GM12872 (cell line): ENCODE data around the gene WFDC11.

Experiments used
- TF ChIP-seq, protein P1 (sequence below): IDR thresholded peaks from 3 replicates; pipeline ENCODE4 v1.5.1; 2011; ENCODE audit warnings: low read depth, mild to moderate bottlenecking, low read length, moderate library complexity; ENCODE audit not compliant: insufficient read depth

Gene WFDC11

DNA sequence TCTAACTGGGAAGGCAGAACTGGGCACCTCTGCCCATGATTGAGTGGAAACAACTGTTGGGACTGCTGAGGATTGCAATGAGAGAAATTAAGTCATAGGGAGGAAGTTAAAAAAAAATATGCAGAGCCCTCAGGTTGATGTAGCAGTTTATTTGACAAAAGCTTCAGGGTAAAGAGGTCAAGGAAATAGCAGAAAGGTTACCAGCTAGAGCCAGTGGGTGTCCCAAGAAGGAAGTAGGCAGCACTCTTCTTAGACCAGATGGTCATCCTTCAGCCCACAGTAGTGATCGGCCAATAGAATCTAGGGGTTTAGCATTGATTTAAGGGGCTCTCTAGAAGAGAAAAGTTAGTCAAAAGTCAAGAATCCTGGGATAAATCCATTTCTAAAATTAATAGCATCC is 62.2 kb downstream of the WFDC11 start:
- TF ChIP-seq, protein P1, sequence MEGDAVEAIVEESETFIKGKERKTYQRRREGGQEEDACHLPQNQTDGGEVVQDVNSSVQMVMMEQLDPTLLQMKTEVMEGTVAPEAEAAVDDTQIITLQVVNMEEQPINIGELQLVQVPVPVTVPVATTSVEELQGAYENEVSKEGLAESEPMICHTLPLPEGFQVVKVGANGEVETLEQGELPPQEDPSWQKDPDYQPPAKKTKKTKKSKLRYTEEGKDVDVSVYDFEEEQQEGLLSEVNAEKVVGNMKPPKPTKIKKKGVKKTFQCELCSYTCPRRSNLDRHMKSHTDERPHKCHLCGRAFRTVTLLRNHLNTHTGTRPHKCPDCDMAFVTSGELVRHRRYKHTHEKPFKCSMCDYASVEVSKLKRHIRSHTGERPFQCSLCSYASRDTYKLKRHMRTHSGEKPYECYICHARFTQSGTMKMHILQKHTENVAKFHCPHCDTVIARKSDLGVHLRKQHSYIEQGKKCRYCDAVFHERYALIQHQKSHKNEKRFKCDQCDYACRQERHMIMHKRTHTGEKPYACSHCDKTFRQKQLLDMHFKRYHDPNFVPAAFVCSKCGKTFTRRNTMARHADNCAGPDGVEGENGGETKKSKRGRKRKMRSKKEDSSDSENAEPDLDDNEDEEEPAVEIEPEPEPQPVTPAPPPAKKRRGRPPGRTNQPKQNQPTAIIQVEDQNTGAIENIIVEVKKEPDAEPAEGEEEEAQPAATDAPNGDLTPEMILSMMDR: no peak
